ENCODE measurements around the gene MYRF.

- TF ChIP-seq CTCF (conservative IDR thresholded peaks at IDR 0.05; ENCODE audit: low read length) (no peak), EZH2phosphoT487 (IDR thresholded peaks at IDR 0.05; ENCODE audit: borderline replicate concordance) (no peak)
These were observed 43.0 kb downstream of the MYRF start for GRCh38 chr11:61795459-61795858.
